Neural crest cell (in vitro differentiated cells): Measurements from ENCODE around the gene CCDC137. TPM values are rescaled to one million over a fixed set of nuclear protein-coding genes. Genes with fewer than 3 reads are reported as not detected.

Experiments used
- DNase-seq: peaks from one replicate; pipeline ENCODE4 v3.0.0; 2021; ENCODE audit warnings: low read depth, mixed read lengths, low spot score
- H3K27ac Mint-ChIP-seq: one replicate; pipeline ENCODE4 v1.8.0; 2021; ENCODE audit warnings: mild to moderate bottlenecking, mixed read lengths; ENCODE audit not compliant: unreplicated experiment
- H3K27me3 Mint-ChIP-seq: 2 replicates; pipeline ENCODE4 v1.8.0; 2021; ENCODE audit warnings: low read depth, mild to moderate bottlenecking, mixed read lengths
- H3K36me3 Mint-ChIP-seq: 2 replicates; pipeline ENCODE4 v1.8.0; 2021; ENCODE audit warnings: low read depth, mild to moderate bottlenecking, mixed read lengths
- H3K4me1 Mint-ChIP-seq: 2 replicates; pipeline ENCODE4 v1.8.0; 2021; ENCODE audit warnings: mixed read lengths
- H3K4me3 Mint-ChIP-seq: one replicate; pipeline ENCODE4 v1.8.0; 2021; ENCODE audit warnings: mild to moderate bottlenecking, mixed read lengths
- H3K9me3 Mint-ChIP-seq: 2 replicates; pipeline ENCODE4 v1.8.0; 2021; ENCODE audit warnings: mixed read lengths
- CTCF ChIP-seq: fragments of 200-600 bp; sonication (generic); conservative IDR thresholded peaks from 2 replicates; pipeline ENCODE4 v1.5.0; 2021; ENCODE audit warnings: antibody characterized with exemption, mild to moderate bottlenecking
- microRNA-seq: library from miRNA; unstranded; fragments of <30 nt; microRNA quantifications from one replicate; pipeline ENCODE4, GENCODE V29; 2020
- total RNA-seq: library from RNA; stranded (reverse); gene quantifications from 2 replicates; pipeline ENCODE4 v1.2.1, GENCODE V29; 2021

CCDC137 gene
- total RNA-seq, 1 donor from 2014 or later: 38.3 TPM

DNA sequence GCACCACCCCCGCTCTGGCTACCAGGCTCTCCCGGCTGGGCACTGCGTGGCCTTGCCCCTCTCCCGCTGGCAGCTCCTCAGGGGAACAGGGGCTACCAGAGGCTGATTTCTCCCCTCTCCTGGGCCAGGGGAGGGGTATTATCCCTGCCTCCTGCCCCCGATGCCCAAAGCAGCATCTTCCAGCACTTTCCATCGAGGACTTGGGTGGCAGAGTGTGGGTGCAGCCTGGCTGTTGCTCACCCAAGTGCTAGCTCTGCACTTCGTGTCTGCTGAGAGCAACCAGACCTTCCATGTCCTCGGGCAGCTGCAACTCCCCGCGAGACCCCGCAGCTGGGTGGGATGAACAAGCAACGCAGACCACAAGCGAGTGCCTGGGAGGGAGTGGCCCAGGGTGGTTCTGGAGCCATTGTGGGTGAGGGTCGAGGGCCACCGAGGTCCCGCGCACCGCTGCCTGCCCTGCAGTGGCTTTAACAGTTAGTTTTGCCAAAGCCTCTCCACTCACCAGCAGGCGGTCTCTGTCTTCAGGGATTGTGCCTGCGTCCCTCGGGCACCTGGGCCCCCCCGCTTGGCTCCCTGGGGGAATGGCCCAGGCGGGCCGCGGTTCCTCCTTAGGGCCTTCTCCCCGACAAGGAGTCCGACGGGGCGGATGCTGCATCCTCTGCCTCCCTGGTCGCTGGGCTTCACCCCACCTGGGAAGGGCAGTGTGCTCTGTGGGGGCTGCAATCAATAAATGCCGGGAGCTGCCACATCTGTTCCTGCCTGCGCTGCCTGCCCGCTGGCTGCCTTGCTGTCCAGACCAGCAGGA lies 53.9 kb downstream of the CCDC137 start:
- no peak for DNase-seq
- Mint-ChIP-seq H3K9me3 (no peaks in the 10 kb centered on the region), H3K4me3 (peak overlapping the region; percentile 44), H3K27me3 (peaks cover 10% of the 10 kb centered on the region), H3K27ac (peak overlapping the region; percentile 19), H3K36me3 (no peaks in the 10 kb centered on the region), H3K4me1 (no peaks in the 10 kb centered on the region)
- TF ChIP-seq CTCF: no peak

GRCh38 chr17:81722184-81723120 lies 55.9 kb downstream of the CCDC137 start:
- H3K27ac Mint-ChIP-seq: no peak overlapping the region
- no peaks in the 10 kb centered on the region for H3K9me3 Mint-ChIP-seq
- TF ChIP-seq CTCF: no peak
- peaks cover 12% of the 10 kb centered on the region for H3K27me3 Mint-ChIP-seq
- H3K36me3 Mint-ChIP-seq: no peaks in the 10 kb centered on the region
- DNase-seq: no peak
- H3K4me1 Mint-ChIP-seq: no peaks in the 10 kb centered on the region
- H3K4me3 Mint-ChIP-seq: no peak overlapping the region

Small RNA genes within 50 kb of the gene (microRNA-seq; reads per million reads assigned to microRNA genes)
- gene MIR6786: 6.5 reads per million, percentile 5 among the genes with 10 or more reads in this experiment

Other genes with a start within 250 kb of the CCDC137 start
- gene ACTG1, start 153.9 kb upstream of the CCDC137 start, total RNA-seq: 4,235 and 4,315 TPM in 2 replicates
- gene FSCN2, start 138.4 kb upstream of the CCDC137 start, total RNA-seq: 0.43 and 0.56 TPM in 2 replicates
- gene FAAP100, start 114.4 kb upstream of the CCDC137 start, total RNA-seq: 45.0 and 48.3 TPM in 2 replicates
- gene NPLOC4, start 29.6 kb upstream of the CCDC137 start, total RNA-seq: 89.8 and 97.7 TPM in 2 replicates
- 1.5 and 1.6 TPM in 2 replicates for gene TSPAN10, start 29.5 kb upstream of the CCDC137 start, total RNA-seq
- 0.45 and 0.79 TPM in 2 replicates for gene PDE6G, start 10.2 kb upstream of the CCDC137 start, total RNA-seq
- 25.5 and 28.2 TPM in 2 replicates for gene OXLD1, start 132 bp upstream of the CCDC137 start, total RNA-seq
- 51.0 and 53.7 TPM in 2 replicates for gene ARL16, start 17.1 kb downstream of the CCDC137 start, total RNA-seq
- gene HGS, start 17.3 kb downstream of the CCDC137 start, total RNA-seq: 103 and 108 TPM in 2 replicates
- 106 TPM in 2 replicates for gene MRPL12, start 36.6 kb downstream of the CCDC137 start, total RNA-seq
- gene SLC25A10, start 45.5 kb downstream of the CCDC137 start, total RNA-seq: 27.1 and 28.8 TPM in 2 replicates
- gene GCGR, start 137.4 kb downstream of the CCDC137 start, total RNA-seq: not detected in 2 replicates
- 189 and 200 TPM in 2 replicates for gene MCRIP1, start 166.6 kb downstream of the CCDC137 start, total RNA-seq
- gene PPP1R27, start 168.3 kb downstream of the CCDC137 start, total RNA-seq: not detected in 2 replicates
- gene P4HB, start 193.8 kb downstream of the CCDC137 start, total RNA-seq: 364 and 368 TPM in 2 replicates
- 405 and 429 TPM in 2 replicates for gene ARHGDIA, start 204.6 kb downstream of the CCDC137 start, total RNA-seq
- 216 and 217 TPM in 2 replicates for gene ALYREF, start 224.8 kb downstream of the CCDC137 start, total RNA-seq
- 199 and 200 TPM in 2 replicates for gene ANAPC11, start 225.0 kb downstream of the CCDC137 start, total RNA-seq
- gene NPB, start 235.5 kb downstream of the CCDC137 start, total RNA-seq: 0.93 and 1.1 TPM in 2 replicates
- gene PCYT2, start 244.7 kb downstream of the CCDC137 start, total RNA-seq: 86.2 and 92.4 TPM in 2 replicates